HFF-Myc (cell line): ENCODE measurements around the gene DDX1.

ENCODE experiments used
- DNase-seq: peaks from one replicate; pipeline ENCODE4 v3.0.0-alpha.2; 2011; ENCODE audit warnings: low read depth; ENCODE audit errors: extremely low read depth
- H3K4me3 ChIP-seq: replicated peaks from 2 replicates; pipeline ENCODE4 v1.5.1; 2011; ENCODE audit warnings: low read depth, mild to moderate bottlenecking, control low read depth, low read length
- CTCF ChIP-seq: IDR thresholded peaks from 2 replicates; pipeline ENCODE4 v1.5.1; 2012; ENCODE audit warnings: mild to moderate bottlenecking, low read depth, low read length, control low read depth; ENCODE audit errors: missing control alignments

Gene DDX1

DNA sequence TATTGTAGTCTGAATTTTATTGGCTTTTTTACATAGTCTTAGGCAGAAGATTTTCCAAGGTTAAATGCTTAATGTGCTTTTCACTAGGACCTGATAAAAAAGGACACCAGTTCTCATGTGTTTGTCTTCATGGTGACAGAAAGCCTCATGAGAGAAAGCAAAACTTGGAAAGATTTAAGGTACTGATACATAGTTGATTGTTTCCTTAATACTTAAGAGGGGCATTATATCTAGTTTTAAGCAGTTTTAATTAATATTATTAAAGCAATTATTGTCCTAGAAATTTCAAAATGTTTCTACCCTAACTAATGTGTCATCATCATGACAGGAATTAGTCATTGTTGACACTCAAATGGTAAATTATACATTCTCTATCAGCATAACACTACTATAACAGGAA is 35.3 kb downstream of the DDX1 start:
- no peak overlapping the region for H3K4me3 ChIP-seq
- no peak for DNase-seq
- no peak for TF ChIP-seq CTCF

- no peak for DNase-seq
- no peak overlapping the region for H3K4me3 ChIP-seq
- no peak for TF ChIP-seq CTCF
Observed at GRCh38 chr2:15627817-15628684, 36.4 kb downstream of the DDX1 start.

DNA sequence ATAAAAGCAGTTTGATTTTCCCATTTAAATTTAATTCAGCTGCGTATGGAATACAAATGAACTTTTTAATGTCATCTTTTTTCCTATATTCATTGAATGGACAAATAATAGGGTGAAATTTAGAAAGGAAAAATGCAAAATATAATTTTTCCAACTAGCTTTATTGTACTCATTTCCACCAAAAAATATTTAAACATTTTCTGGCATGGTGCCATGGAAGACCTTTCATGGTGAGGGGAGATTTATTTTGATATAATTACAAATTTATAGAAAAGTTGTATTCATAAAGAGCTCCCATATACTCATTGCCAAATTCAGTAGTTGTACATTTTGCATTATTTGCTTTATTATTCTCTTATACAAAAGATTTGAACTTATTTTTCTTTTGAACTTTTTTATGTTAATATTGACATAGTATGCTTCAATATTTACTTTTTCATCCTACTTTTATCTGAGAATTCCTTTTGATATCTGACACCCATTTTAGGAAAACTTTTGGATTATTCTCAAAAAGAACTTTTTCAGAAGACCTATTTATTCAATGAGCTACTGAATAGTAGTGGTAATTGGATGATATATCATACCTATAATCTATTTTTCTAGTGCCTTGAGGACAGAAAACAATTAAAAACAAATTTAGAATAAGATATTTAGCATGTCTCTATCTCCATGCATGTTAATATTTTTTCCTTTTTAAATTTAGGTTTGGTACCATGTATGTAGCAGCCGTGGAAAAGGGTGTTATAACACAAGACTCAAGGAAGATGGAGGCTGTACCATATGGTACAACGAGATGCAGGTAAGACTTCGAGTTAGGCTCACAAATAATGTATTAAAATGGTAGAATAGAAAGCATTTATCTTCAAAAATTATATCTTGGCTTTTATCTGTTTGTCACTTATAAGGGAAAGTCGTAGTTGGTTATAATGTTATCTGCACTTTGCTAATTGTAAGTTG is 37.5 kb downstream of the DDX1 start:
- no peak for TF ChIP-seq CTCF
- DNase-seq, result no peak
- no peak overlapping the region for H3K4me3 ChIP-seq

GRCh38 chr2:15630121-15630977 is 38.7 kb downstream of the DDX1 start:
- DNase-seq, result no peak
- H3K4me3 ChIP-seq, result no peak overlapping the region
- no peak for TF ChIP-seq CTCF

DNA sequence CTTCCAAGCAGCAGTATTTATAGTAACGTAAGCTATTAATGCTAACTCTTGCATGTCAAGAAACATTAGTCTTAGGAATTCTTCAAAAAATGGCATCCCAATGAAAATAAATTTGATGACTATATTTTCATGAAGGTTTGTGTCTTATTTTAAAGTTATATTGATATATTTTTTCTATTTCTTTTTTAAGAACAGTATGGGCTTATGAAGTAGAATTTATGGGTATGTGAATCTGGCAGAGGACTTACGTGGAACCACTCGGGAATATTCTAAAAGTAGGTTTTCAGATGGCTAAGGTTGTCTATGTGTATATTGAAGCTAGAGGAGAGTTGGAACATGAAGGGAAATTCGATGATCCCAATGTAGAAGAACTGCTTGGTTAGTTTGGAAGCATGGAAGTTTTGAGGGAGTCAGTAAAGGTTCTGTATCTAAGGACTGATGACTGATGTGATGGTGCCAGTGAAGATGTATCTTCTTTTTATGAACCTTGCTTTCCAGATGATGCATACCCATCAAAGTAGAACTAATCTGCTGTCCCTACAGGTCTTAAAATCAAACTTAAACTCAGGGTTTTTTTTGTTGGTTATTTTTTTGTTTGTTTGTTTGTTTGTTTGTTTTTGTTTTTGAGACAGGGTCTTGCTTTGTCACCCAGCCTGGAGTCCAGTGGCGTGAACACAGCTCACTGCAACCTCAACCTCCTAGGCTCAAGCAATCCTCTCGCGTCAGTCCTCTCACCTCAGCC is 39.5 kb downstream of the DDX1 start:
- H3K4me3 ChIP-seq, result no peak overlapping the region
- DNase-seq, result no peak
- TF ChIP-seq CTCF, result no peak

DNA sequence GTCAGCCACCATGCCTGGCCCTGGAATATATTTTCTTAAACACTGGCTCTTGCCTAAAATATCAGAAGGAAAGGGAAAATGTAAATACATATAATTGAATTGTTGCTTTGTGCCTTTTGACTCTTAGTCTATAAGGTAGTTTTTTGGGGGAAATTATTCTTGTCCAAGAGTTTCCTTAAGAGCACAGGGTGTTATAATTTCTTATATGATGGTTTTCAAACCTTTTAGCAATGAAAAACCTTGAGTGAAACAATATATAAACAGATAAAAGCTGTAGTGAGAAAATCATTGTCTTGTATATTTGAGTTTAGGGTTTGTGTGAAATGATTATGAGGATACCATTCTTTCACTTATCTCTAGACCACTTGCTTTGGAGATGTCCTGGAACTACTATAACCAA is 40.2 kb downstream of the DDX1 start:
- DNase-seq, result no peak
- no peak for TF ChIP-seq CTCF
- no peak overlapping the region for H3K4me3 ChIP-seq
